Measurements from ENCODE around the gene CYLD.
A peak's percentile ranks its signal among the peaks of the same experiment; 100 is the strongest.

DNA sequence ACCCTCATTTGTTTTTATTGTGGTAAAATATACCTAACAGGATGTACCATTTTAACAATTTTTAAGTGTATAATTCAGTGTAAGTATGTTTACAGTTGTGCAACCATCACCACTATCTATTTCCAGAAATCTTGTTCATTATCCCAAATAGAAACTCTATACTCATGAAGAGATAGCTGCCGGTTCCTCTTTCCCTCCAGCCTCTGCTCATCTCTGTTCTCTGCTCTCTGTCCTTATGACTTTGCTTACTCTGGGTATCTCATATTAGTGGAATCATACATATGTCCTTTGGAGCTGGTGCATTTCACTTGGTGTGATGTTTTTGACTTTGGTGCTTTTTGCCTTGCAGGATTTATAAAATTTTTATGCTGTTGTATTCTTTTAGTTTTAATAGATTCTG is 19.4 kb downstream of the CYLD start:
- TF ChIP-seq, protein P1, sequence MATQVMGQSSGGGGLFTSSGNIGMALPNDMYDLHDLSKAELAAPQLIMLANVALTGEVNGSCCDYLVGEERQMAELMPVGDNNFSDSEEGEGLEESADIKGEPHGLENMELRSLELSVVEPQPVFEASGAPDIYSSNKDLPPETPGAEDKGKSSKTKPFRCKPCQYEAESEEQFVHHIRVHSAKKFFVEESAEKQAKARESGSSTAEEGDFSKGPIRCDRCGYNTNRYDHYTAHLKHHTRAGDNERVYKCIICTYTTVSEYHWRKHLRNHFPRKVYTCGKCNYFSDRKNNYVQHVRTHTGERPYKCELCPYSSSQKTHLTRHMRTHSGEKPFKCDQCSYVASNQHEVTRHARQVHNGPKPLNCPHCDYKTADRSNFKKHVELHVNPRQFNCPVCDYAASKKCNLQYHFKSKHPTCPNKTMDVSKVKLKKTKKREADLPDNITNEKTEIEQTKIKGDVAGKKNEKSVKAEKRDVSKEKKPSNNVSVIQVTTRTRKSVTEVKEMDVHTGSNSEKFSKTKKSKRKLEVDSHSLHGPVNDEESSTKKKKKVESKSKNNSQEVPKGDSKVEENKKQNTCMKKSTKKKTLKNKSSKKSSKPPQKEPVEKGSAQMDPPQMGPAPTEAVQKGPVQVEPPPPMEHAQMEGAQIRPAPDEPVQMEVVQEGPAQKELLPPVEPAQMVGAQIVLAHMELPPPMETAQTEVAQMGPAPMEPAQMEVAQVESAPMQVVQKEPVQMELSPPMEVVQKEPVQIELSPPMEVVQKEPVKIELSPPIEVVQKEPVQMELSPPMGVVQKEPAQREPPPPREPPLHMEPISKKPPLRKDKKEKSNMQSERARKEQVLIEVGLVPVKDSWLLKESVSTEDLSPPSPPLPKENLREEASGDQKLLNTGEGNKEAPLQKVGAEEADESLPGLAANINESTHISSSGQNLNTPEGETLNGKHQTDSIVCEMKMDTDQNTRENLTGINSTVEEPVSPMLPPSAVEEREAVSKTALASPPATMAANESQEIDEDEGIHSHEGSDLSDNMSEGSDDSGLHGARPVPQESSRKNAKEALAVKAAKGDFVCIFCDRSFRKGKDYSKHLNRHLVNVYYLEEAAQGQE (IDR thresholded peaks at IDR 0.05; ENCODE audit: insufficient replicate concordance, low read depth), result no peak
- TF ChIP-seq, protein P2, sequence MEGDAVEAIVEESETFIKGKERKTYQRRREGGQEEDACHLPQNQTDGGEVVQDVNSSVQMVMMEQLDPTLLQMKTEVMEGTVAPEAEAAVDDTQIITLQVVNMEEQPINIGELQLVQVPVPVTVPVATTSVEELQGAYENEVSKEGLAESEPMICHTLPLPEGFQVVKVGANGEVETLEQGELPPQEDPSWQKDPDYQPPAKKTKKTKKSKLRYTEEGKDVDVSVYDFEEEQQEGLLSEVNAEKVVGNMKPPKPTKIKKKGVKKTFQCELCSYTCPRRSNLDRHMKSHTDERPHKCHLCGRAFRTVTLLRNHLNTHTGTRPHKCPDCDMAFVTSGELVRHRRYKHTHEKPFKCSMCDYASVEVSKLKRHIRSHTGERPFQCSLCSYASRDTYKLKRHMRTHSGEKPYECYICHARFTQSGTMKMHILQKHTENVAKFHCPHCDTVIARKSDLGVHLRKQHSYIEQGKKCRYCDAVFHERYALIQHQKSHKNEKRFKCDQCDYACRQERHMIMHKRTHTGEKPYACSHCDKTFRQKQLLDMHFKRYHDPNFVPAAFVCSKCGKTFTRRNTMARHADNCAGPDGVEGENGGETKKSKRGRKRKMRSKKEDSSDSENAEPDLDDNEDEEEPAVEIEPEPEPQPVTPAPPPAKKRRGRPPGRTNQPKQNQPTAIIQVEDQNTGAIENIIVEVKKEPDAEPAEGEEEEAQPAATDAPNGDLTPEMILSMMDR (IDR thresholded peaks at IDR 0.05; ENCODE audit: insufficient read depth, low read length), result no peak
- TF ChIP-seq POLR2AphosphoS5 (IDR thresholded peaks at IDR 0.05; ENCODE audit: low read depth) (no peak), GABPA (IDR thresholded peaks at IDR 0.05; ENCODE audit: low read depth) (no peak), SPI1 (IDR thresholded peaks at IDR 0.05; ENCODE audit: borderline replicate concordance, low read depth) (peak; percentile 36; the same call in 1 of the 2 replicates)
